GM18507 (cell line): ENCODE results near the gene NUDT14.

Experiments used
- DNase-seq: peaks from one replicate; pipeline ENCODE4 v3.0.0; 2011; ENCODE audit warnings: low read depth; ENCODE audit not compliant: insufficient read length; ENCODE audit errors: extremely low spot score
- FAIRE-seq: peaks from 2 replicates; lab custom pipeline; 2011; peaks lifted over from hg19 to GRCh38; lab: Jason Lieb, UNC

Gene NUDT14

DNA sequence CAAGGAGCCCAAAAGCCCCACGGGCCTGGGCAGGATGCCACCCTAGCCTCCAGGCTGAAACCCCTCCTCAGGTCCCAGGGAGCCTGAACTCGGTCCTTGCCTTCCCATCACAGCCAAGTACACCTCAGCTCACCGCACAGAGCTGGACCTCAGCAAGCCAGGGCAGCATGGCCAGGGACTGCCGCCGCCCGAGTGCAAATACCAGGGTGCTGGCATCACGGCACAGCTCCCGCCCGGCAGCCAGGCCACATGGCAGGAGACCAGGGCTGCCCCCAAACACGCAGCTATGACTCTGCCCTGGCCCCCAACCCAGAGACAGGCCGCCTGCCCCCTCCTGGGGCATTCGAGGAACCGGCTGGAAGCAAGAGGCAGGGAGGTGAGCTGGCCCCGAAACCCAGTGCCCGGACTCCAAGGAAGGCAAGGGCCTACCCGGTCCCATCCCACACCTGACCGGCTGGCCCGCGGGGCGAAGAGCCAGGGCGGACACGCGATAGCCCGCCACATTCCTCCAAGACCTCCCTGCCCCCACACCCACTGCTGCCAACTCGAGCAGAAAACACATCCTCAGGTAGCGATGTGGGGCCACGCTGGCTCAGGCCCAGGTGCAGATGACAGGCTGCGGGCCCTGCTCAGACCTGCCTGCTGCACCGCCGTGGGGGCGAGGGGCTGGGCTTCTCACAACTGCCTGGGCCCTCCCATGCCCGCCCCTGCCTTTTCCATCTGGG is 15.2 kb downstream of the NUDT14 start:
- no peak for DNase-seq
- no peak for FAIRE-seq

DNA sequence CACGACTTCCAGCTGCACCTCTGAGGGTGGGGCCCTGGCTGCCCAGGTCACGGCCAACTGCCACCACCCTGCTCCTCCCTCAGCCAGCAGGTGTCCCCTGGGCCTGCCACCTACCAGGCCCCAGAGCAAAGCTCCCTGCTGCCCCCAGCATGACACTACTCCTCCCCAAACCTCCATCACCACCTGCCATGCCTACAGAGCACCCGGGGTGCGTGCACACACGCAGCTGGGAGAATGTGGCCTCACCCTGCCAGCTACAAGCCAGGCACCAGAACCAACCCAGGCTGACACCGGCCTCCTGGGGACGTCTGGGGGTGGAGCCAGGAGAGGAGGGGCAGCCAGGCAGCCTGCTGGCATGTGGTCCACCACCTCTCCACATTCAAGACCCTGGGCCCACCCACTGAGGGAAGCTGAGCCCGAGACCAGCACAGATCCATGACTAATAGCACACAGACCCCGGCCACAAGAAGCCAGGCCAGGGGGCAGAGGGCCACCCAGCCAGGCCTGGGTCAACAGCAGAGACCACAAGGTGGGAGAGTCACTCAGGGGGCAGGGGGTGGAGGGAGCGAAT is 15.9 kb downstream of the NUDT14 start:
- DNase-seq (no peak), FAIRE-seq (no peak)

DNA sequence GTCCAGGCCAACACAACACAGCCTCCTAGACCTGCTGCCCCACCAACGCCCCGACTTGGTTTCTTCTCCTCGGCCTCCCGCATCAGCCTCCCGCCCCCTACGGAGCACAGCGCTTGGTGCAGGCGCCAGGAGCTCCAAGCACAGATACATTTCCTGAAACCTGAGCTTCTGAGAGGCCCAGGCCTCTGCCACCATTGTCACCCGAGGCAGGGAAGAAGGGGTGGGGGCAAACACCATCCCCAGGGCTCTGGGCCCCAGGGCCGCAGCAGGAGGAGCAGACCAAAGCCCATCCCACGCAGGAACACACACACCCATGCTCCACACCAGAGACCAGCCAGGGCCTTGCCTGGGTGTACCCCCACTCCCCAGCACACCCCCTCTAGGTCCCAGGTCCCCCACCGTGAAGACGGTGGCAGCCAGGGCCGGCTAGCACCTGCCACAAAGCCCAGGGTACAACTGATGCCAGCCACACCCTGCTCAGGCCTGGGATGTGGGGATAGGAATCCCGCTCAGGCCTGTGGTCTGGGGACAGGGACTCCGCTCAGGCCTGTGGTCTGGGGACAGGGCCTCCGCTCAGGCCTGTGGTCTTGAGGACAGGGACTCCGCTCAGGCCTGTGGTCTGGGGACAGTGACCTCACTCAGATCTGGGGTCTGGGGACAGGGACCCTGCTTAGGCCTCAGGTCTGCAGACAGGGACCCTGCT is 17.9 kb downstream of the NUDT14 start:
- DNase-seq (no peak), FAIRE-seq (no peak)

DNA sequence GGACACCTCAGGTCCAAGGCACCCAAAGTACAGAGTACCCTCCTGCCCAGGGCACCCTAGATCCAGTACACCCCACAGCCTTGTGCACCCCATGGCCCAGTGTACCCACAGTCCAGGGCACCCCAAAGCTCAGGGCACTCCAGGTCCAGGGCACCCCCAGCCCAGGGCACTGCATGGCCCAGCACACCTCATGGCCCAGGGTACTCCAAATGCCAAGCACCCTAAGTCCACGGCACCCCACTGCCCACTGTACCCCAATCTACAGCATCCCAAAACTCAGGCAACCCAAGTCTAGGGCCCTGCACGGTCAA is 18.5 kb downstream of the NUDT14 start:
- DNase-seq (no peak), FAIRE-seq (no peak)

DNA sequence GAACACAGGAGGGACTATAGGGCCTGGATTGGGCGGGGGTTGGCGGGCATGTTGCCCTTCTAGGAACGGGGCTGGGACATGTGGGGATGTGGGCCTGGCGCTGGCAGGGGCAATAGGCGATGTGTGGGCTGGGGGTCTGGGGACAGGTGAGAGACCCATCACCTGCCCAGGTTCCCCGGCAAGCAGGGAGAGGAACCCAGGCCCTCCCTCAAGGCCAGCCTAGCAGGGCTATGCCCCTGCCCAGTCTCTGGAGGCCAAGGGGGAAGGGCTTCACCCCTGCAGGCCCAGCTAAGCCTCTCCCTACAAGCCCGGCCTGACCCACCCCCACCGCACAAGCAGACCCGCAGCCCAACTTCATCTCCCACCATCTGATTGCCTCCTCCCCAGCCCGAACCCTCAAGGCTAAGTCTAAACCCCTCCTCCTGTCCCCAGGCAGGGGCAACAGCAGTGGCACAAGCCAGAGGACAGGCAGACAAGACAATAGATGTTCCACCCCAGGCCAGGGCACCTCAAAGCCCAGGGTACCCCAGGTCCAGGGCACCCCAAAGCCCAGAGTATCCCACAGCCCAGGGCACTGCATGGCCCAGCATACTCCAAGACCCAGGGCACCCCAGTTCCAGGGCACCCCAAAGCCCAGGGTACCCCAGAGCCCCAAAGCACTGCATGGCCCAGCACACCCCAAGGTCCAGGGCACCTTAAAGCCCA is 19.0 kb downstream of the NUDT14 start:
- no peak for DNase-seq
- no peak for FAIRE-seq

DNA sequence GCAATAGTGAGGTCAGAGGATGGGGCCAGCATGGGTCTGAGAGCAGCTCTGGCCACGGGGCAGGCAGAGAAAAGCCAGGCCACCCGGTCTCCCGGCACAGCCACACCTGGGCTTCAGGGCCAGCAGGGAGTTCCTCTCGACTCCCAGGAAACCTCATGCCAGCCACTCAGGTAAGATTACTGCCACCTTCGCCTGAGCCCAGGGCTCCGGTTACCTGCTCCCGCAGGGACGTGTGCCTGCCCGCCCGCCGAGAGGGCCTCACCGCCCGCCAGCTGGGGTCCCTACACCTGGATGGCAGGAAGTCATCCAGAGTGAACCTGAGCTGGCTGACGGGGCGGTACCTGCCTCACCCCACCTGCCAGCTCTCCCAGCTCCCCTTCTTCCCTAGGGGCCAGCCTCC is 19.8 kb downstream of the NUDT14 start:
- no peak for DNase-seq
- no peak for FAIRE-seq

DNA sequence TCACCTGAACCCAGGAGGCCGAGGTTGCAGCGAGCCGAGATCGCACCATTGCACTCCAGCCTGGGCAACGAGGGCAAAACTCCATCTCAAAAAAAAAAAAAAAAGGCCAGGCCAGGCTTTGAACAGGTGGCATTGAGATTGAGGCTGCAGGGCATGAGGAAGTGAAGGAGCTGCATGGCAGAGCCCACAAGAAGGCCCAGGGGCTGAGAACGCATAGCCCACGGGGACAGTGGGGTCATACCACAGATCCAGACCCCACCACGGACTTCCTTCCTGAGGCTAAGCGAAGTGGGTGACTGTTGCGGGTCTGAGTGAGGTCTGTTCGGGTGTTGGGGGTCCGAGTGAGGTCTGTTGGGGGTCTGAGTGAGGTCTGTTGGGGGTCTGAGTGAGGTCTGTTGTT is 20.3 kb downstream of the NUDT14 start:
- FAIRE-seq: no peak
- DNase-seq: no peak

DNA sequence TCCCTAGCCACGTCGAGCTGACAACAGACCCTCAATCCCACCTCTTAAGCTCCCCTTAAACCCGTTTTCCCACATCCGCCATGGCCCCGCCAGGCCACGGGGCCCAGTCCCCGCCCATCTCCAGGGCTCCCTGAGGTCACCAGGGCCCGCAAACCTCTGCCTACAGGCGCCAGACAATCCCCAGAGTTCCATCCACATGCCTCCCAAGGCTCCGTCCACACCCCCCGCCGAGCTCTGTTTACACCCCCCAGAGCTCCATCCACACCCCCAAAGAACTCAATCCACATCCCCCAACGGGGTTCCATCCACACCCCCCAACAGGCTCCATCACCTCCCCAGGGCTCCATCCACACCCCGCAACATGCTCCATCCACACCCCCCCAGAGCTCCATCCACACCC is 21.8 kb downstream of the NUDT14 start:
- FAIRE-seq: no peak
- no peak for DNase-seq

DNA sequence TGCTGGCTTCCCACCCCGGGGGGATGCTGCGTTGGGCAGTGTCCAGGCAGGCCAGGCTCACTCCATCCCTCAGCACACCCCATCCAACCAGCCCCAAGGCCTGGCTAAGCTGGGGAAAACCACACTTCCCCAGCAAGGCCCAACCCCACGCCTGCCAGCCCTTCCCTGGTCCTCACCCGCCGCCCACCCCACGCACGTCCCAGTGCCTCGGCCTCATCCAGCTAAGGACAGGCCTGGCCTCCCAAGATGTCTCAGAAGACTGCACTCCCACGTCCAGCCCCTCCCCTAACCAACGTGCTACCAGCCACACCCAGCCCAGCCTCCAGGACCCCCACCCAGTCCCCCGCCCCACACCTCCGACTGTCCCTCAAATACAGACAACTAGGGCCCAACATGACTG is 22.3 kb downstream of the NUDT14 start:
- DNase-seq: no peak
- no peak for FAIRE-seq

DNA sequence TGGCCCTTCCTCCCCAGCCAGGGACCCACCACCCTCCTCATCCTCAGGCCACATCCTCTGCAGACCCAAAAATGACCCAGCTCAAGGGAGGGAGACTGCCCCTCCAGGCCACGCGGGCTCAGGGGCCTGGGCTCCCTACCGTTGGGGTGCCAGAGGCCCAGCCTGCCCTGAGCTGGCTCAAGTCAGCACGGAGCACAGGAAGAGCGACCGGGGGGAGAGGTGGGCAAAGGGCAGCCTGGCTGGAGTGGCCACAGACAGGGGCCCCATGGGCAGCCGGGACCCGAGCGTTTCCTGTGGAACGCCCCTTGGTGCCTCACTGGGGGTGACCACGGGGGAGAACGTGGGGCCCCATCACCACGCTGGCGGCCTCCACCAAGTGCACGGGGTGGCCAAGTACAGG is 23.2 kb downstream of the NUDT14 start:
- DNase-seq (no peak), FAIRE-seq (no peak)

DNA sequence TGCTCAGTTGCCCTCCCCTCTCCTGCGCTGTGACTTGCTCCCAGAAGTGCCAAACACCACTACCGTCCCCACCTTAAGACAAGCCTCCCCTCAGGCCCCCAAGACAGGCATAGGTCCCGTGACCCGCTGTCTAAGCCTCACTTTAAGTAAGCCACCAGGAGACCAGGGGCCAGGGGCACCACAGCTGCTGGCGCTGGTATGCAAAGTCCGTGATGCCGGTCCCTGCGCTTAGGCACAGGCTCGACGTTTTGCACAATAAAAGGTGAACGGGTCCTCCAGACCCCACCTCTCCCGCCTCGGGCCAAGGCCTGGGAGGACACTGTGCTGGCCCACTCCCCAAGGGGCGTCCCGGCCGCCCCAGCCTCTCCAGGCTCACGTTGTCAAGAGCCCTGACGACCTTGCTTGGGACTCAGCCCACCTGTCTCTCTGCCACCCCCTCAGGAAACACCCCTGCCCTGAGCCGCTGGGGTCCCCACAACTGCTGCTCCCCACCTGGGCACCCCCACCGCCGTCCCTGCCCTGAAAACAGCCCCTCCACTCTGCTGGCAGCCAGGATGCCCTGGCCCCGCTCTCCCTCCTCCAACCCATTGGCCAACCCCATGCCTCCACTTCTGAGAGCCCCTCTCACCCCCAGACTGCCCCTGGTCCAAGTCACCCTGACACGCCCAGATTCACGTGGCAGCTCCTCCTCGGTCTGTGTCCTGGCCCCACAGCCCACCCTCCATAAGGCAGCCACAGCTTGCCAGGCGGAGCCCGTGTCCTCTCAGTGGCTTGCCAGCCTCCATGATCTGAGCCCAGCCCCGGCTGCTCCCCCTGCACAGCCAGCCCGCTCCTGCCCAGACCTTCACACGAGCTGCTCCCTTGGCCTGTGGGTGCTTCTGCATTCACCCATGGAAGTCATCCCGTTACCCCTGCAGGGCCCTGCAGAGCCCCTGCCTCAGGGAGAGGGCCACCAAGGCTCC is 24.4 kb downstream of the NUDT14 start:
- FAIRE-seq (no peak), DNase-seq (no peak)

DNA sequence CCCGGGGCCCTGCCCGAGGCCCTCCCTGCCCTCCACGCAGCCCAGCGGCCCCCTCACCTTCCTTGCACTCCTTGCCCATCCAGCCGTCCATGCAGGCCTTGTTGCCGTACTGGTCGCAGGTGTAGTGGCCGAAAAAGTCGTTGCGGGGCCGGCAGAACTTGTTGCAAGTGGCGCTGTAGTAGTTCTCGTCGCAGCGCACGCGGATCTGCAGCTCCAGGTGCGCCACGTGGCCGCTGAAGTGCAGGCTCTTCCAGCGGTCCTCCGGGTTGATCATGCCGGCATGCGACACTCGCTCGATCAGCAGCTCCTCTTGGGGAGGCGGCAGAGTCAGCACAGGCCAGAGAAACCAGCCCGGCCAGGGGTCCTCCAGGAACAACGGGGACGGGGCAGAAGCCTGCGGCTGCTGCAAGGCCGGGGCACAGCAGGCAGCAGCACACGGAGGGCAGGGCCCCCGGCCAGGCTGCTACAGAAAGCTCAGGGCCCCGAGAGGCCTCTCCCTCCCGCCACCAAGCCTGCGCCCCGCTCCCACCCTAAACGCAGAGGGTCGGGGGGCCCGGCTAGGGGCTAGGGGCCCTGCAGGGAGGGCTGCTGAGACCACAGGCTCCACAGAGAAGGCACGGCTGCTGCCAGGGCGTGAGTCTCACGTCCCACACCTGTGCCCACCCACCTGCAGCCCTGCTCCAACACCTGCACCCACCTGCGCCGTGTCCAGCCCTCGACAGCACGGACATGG is 25.3 kb downstream of the NUDT14 start:
- FAIRE-seq (no peak), DNase-seq (no peak)

DNA sequence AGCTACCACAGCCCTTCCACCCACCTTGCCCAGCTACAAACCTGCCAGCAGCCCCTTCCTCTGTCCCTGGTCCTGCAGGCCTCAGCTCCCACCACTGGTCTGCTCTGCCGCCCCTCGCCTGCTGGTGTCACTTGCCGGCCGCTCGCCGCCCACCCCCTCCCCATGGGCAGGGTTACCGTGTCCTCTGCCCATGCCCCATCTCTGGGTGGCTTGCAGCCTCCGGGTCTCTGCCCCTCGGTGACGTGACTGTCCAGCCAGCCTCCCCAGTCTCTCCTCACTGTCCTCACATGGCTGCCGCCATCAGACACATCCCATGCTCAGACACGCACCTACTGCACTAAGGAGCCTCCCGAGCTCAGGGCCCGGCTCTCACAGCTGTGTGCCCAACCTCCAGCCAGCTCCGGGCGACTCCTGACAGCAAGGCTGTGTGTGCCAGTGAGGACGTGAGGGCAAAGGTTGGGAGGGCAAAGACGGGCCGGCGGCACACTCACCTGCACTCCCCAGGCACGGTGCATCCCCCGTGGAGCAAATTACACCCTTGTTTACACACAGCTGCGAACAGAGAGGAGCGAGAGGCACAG is 26.0 kb downstream of the NUDT14 start:
- FAIRE-seq (no peak), DNase-seq (no peak)

DNA sequence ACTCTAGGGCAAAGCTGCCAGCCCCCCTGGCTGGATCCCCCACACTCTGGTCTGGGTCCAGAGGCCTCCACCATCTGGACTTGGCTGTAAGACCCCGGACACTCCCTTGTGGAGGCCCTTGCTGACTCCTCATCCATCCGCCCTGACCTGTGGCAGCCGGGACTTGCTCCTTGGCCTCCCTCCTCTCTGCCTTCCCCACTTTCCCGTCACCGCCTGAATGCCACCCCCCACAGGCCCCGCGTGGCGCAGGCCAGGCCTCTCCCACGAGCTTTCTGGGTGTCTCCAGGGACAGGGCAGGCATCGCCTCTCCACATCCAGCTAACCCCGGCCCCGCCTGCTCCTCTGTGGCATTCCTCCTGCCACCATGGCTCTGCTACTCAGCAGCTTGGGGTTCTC is 26.6 kb downstream of the NUDT14 start:
- DNase-seq (no peak), FAIRE-seq (no peak)

DNA sequence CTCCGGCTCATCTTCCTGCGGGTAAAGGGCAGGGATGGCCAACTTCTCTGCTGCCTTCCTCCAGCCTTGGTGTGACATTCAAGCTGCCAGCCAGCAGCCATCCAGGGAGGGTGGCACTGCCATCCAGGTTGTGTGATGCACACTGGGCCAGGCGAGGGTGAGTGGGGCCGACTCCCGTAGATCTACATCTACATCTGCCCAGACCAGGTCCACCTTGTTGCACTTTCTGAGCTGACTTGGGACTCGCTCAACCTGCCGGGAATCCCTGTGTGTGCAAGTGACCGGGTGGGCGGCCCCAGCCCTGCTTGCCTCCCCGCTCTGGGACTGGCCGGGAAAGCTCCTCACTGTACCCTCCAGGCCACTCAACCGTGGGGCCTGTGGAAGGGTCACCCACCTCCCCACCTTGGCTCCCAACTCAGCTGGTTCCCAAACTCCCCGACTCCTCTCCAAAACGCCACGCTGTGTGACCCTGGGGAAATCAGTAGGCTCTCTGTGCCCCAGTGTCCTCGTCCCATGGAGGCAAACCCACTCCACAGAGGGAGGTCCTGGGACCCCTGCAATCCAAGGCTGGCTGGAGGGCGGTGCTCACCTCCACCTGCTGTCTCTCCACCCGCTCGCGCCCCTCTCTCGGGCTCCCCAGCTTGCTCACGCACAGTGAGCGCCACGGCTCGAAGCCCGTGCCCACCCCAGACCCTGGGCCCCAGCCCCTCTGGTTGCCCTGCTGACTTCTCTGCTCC is 27.2 kb downstream of the NUDT14 start:
- DNase-seq (no peak), FAIRE-seq (no peak)

DNA sequence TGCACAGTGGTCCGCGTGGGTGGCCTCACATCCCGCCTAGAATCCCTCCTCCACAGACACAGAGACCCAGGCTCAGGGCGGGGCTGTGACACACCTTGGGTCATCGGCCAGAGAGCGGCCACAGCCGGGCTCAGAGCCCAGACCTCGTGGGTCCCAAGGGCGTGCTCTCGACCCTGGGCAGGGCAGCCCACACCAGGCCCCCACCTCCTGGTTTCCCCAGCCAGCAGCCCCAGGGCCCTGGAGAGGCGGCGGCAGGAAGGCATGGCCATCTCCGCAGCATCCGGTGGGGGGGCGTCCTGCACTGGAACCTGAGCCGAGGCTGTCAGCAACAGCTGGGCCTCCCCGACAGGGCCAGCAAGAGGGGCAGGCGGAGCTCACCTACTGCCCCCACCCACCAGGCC is 27.8 kb downstream of the NUDT14 start:
- FAIRE-seq (no peak), DNase-seq (no peak)

DNA sequence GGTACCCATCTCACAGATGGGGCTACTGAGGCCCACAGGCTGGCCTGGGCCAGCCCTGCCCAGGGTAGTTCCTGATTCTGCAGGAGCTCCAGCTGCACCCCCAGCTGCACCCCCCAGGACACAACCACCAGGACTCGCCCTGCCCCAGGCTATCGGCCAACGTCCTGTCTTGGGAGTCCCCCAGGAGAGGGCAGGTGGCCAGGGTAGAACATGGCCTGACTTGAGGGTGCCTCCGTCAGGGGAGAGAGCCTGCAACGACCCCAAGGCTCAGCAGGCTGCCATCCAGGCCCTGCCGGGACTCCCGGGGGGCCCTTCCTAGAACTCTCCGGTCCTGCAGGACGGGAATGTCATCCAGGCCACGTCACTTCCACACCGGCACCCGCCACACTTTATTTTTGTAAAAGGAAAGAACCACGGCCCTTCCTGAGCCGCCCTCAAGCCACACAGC is 28.3 kb downstream of the NUDT14 start:
- DNase-seq: no peak
- no peak for FAIRE-seq
